ENCODE measurements around the gene LDLRAD4.

Gene LDLRAD4

DNA sequence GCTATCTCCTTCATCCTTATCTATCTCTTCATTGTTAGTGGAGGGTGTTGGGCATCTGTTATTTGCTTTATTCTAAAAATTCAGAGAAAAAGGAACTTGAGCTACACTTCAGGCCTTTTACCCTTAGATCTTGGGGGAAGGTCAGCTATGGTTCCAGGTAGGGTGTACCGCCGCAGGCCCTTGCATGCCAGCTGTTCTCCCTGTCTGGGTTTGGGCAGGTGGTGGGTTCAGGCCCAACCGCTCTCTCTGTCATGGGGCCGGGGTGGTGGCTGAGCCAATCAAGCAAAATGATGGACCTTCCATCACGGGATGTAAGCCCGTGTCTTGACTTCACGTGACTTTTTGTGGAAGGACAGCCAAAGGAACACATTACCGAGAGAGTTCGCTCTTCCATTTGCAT is 231.1 kb downstream of the LDLRAD4 start:
- DNase-seq (ENCODE audit: low spot score): no peak

DNA sequence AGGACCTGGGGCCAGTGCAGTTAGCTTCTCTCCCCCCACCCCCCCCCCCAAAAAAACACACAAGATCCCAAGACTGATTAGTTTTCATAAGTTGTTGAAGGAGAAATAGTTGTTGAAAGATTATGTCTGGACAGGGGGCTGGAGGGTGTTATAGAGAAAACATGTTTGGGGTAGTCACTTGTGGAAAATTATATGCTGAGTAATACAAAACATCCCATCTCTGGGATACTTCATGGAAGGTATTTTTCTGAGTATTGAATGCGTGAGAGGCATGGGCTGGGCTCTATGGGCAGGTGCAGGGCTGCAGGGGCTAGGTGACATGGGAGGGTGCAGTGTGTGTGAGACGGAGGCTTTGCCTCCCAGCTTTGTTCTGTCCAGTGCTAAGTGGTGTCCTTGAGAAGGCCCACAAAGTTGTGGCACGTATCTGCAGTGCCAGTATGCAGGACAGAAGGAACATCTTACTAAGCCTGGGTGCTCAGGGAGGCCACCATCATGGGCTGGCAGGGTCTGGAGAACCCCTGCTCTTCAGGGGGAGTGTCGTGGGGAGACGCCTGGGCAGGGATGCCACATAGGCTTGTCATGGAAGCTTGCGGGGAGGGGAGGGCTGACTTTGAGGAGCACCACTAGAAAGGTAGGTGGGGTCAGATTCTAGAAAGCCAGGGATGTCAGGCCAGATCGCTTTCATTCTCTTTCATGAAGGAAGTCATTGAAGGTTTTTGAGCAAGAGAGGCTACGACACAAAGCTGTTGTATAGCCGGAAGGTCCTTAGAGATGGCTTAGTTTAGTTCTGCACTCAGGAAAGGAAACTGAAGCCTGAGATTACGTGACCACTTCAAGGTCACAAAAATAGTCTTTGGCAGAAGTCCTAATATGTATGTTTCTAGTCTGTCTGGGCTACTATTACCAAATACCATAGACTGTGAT is 232.0 kb downstream of the LDLRAD4 start:
- DNase-seq (ENCODE audit: low spot score): no peak

DNA sequence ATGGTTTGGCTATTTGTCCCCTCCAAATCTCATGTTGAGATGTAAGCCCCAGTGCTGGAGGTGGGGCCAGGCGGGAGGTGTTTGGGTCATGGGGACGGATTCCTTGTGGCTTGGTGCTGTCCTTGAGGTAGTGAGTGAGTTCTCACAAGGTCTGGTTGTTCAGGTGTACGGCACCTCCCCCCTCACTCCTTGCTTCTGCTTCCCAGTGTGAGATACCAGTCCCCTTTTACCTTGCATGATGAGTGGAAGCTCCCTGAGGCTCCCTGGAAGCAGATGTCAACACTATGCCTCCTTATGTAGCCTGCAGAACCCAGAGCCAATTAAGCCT is 232.6 kb downstream of the LDLRAD4 start:
- no peak for DNase-seq (ENCODE audit: low spot score)

DNA sequence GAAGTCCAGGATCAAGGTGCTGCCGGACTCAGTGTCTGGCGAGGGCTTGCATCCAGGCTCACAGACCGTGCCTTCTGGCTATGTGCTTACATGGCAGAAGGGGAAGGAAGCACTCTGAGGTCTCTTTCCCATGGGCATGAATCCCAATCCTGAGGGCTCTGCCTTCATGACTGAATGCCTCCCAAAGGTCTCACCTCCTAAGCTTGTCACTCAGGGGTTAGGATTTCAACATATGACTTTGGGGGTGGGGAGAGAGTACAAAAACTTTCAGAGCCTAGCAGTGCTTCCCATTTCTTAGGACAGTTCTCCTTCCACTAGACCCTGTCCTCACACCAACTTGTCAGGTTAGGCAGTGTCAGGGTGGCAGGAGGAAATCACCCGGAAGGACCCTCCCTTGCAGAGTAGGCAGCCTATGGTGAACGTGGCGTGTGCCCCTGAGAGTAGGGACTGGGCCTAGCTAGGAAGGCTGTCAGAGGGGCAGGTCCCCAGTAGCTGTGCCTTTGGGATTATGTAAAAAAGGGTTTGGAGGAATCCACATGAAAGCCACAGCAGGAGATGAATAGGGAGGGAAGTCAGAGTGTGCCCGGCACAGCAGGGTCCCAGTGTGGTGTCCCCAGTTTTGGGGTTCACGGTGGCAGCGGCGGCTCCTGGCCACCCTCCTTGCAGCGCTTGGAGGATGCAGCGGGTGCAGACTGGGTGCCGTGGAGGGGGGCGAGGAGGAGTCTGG is 233.3 kb downstream of the LDLRAD4 start:
- no peak for DNase-seq (ENCODE audit: low spot score)

DNA sequence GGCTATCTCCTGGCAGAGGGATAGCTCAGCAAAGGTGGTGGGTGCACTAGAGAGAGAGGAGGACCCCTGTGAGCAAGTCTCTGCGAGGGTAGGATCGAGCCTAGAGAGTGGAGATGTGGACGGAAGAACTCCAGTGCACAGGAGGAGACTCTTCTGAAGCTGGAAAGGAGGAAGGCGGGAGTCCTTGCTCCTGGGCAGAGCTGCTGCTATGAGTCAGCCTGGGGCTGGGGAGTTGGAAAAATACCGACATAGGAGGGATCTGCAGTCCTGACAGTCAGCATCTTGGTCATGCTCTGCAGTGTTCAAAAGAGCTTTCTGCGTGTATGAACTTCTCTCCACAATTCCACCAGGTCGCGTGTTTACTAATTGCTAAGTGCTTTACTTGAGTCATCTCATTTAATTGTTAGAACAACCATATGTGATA is 233.8 kb downstream of the LDLRAD4 start:
- DNase-seq (ENCODE audit: low spot score): no peak

DNA sequence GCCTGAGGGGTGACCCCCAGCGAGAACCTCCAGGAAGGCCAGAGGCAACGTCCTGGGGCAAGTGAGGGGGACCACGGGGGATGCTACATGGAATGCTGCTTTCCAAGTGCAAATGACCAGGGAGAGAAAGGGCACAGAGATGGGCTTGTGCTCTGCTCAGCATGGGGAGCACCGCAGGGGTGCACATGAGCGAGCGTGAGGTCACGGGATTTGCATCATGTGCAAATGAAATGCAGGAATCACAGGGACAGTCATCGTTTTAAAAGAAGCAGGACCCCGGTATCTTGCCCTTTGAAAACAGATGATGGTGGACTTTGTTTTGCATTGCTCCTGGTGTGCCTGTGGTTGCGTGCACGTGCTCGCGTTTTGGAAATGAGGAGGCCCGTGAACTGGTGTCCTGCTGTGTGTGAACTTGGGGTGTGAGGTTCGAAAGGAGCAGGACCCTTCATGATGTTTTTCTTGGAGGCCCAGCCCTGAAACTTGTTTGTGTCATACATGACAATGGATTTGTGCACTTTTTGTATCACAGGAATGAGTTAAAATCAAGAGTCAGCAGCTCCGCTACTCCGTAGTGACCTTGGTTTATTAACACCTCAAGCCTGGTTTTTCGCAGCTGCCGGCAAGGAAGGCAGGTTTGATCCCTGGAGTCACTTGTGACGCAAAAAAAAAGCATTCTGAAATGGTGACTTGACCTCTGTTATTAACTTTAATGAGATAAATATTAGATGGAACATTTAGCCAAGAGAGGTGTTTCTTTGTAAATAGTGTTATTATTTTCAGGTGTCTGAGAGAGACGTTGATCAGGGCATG is 234.5 kb downstream of the LDLRAD4 start:
- no peak for DNase-seq (ENCODE audit: low spot score)

DNA sequence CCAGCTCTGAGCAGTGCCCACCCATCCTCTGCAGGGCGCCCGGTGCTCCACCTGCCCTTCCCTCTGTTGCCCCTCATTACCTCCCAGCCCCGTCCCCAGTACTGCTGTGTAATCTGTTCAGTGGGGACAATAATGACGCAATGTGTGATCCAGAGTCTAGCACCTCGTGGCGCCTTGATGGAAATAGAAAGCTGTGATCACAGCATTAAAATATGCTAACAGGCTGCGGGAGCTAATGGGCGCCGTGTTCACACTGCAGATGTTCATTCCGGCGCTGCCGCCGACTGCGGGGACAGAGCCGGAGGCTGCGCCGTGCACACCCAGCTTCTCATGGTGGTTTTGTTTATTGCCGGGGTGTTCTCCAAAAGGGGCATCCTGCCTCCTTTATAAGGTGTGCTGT is 235.2 kb downstream of the LDLRAD4 start:
- no peak for DNase-seq (ENCODE audit: low spot score)

DNA sequence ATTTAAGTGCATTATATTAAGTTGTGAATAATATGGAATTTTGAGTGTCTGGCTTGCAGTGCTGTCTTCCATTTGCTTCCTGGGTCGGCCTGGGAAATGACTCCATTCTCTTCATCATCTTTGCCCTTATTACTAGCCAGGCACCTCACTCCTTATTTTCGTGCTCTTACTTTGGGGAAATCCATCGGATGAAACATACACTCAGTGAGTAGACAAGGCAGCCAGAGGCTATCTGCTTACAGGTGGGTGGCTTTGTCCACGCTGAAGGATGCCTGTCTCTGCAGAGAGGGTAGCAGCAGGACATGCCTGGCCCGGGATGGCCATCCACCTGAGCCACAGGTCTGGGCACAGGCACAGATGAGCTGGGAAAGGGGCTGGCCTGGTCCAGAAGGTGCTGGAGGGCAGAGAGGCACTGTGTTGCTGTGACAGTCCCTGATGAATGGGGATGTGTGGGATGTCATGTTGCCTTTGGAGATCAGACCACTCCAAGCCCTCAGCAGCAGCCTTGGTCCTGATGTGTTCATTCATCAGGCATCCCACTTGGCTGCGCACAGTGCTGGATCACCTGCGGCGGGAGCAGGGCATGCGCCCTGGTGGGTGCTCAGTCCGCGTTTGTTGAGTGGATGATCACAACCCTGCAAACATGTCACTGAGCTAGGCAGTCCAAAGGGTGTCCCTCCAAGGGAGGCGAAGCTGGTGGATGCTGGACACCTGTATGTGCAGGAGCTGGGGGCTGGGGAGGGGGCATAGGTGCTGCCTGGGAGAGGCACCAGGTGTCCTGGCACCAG is 236.0 kb downstream of the LDLRAD4 start:
- no peak for DNase-seq (ENCODE audit: low spot score)

DNA sequence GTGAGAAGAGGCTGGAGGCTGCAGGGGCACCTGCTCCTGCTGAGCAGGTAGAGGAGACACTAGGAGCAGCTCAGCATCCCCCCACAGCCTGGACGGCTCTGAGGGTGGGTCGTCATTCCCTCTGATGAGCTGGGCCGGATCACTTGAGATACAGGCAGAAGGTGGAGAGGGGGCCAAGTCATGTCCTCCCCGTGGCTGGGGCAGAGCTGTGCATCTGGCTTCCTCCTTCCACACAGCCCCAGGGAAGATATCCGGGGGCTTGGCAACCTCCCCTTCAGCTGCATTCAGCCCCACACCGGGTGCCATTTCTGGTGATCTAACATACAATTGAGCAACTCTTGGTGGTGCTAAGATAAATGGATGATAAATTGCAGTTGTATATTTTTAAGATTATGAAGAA is 236.9 kb downstream of the LDLRAD4 start:
- DNase-seq (ENCODE audit: low spot score): no peak

DNA sequence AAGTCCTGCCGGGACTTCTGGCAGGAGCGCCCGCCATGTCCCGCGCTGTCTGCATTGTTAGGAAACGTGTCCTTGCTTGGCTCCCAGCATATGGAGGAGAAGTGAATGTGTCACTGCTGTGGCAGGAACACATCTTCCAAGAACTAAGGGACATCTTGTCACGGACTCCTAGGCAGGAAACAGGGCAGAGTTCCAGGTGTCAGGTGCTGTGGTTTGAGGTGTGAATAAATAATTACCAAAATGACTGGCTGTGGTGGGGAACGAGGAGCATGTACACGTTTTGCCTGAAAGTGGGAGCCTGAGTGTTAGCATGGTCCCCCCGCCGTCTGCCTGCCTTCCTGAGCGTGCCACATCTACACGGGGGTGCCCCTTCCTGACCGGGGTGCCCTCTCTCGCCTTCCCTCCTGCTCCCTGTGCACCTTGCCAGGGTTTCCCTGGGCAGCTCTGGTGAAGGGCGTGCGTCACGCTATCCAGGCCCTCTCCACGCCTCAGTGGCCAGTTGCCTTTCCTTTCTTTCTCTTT is 237.5 kb downstream of the LDLRAD4 start:
- DNase-seq (ENCODE audit: low spot score): no peak

DNA sequence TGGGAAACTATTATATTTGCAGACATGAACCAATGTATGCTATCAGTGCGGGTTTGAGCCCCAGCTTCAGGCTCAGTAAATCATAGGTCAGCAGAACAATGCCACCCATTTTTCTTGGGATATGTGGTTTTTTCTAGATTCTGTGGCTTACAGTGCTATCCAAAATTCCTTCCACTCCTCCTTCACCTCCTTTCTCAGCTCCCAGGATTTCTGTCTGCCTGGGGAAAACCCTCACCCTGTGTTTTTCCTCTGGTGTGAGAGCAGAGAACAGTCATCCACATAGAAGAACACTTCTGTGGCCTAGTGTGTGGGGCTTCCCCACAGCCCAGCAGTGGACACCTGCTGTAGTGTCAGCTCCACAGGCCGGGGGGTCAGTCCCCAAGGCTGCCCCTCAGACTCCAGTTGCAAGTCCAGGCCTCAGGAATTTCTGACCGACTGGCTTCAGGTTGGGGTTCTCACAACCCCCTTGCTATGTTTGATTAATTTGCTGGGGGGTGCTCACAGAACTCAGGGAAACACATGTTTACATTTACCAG is 238.2 kb downstream of the LDLRAD4 start:
- DNase-seq (ENCODE audit: low spot score): no peak

DNA sequence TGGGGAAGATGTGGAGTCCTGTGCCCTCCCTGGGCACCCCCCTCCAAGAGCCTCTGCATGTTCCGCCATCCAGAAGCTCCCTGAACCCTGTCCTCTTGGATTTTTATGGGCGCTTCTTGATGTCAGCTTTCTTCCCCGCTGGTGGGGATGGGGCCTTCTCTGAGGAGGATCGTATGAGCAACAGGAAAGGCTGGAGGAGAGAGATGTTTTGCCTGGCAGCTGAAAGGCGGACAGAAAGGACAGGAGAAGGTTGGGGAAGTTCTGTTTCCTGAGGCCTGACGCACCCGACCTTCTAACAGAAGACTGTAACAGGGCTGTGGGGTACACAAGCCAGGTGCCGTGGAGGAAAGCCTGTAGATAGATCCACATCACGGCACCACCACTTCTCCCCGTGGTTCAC is 238.8 kb downstream of the LDLRAD4 start:
- no peak for DNase-seq (ENCODE audit: low spot score)

DNA sequence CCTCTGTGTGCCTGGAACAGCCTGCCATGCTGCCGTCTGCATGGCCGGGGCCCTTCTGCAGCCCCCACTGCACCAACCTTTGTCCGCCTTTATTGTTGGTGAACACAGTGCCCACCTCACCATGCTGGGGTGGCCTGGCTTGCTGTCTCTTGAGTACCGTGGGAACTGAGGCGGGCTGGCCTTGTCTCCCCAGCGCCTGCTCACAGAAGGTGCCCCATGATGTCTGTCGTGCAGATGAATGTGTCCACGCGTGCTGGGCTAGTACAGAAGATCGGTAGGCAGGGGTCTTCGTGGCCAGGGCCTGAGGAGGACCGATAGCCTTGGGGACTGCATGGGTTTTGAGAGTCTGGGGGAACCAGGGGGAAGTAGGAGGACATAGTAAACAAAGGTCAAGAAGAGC is 242.4 kb downstream of the LDLRAD4 start:
- DNase-seq (ENCODE audit: low spot score): no peak

DNA sequence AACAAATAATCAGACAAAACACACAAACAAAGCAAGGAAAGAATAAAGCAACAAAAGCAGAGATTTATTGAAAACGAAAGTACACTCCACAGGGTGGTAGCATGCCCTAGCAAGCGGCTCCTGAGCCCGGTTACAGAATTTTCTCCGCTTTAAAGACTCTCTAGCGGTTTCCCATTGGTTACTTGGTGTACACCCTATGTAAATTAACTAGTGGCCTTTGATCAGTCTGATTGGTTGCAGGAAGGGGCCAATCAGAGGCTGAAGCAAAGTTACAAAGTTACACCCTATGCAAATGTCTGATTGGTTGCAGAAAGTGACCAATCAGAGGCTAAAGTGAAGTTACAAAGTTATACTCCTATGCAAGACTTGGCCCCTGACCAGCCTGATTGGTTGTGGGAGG is 242.9 kb downstream of the LDLRAD4 start:
- DNase-seq (ENCODE audit: low spot score): peak; percentile 14

DNA sequence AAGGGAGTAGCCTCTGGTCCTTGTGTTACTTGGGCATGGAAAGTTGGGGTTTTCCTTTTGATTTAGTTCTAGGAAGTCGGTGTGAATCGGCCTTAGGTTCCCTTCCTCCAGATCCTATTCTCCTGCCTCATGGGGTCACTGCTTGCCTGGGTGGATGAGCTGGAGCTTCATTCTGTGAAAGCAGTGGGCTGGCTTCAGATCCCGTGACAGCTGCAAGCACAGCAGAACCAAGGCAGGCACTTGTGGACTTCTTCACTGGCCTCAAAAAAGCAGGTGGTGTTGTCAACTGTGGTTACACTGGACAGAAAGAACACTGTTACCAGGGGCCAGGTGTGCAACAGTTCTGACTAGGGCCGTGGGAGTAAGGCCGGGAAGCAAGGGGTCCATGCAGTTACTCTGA is 243.4 kb downstream of the LDLRAD4 start:
- DNase-seq (ENCODE audit: low spot score): no peak

DNA sequence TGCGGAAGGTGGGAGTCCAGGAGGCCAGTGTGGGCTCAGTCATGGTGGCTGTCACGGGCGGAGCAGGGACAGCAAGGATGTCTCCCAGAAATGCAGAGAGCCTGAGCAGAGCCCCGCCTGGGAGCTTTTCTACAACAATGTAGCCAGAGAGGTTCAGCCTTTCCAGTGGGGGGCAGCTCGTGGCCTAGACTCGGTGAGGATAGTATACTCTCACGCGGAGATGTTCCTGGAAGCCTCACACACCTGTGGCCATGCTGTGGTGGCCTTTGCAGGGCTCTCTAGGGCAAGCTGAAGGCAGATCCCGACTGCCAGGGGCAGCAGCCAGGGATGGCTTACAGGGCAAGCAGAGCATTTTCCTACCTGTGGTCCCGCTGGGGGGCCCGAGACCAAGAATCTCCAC is 244.1 kb downstream of the LDLRAD4 start:
- no peak for DNase-seq (ENCODE audit: low spot score)

DNA sequence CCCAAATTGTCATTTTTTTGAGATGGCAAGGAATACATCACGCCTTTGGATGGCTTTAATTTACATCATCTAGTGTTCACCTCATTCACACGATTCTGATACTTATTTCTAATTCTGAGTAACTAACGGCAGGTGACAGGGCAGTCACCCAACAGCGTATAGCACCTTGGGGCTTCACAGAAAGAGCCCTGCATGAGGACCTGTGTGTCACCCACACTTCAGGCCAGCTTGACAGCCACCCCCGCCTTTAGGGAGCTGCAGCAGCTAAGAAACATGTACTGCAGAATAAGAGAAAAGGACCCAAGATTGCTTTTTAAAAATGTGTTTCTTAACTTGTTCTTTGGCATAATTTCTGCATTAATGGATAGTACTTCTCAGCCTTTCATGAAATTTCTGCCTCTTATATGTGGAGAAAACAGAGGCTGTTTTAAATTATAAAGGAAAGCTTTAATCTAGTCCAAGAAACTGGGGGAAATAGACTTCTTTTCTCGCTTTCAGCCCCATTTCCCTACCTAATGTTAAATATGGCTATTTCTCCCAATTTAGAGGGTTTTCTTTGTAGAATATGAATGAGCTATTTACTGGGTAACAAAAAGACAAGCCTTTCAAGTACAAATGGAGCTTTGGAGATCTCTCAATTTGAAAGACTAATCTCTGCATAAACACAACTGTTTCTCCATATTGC is 245.1 kb downstream of the LDLRAD4 start:
- DNase-seq (ENCODE audit: low spot score): no peak

DNA sequence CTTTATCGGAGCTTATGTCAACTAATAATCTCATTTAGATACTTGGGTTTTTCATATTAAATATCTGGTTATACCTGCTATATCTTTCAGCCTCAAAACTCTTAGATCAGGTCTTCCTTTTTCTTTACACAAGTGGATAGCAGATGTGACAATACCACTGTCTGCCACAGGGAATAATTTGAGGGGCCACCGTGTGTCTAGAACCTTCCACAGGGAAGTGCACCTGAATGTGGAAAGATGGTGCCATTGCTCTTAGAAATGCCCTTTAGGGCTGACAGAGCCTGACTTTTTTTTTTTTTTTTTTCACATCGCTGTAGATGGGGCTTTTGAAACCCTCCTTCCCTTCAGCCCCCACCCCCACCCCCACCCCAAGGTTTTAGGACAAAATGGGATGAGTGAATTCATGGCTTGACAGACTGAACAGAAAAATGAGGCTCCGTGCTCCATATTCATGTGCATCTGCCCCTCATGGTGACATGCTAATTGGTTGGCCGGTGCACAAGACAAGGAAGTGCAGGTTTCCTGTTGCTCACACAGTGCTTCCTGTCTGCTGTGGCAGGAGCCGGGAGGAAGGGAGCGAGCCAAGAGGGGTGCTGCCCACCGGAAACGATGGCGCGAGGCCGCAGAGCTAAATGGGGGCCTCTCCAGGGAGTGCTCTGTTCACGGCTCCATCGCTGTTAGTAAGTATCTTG is 246.0 kb downstream of the LDLRAD4 start:
- no peak for DNase-seq (ENCODE audit: low spot score)

DNA sequence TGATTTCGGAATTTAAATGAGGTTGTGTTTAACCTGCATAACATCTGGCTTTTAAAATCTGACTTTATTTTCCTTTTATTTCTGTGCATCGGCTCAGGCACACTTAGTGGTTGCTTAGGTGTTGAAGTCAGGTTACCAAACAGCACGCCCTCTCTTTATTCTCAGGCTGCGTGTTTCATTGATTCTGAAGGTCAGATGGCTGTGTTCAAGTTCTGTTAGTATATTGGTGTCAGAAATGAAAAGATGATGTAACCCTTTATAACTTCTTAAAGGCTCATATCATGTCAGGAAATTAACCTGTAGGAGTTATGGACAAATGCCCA is 246.5 kb downstream of the LDLRAD4 start:
- no peak for DNase-seq (ENCODE audit: low spot score)

DNA sequence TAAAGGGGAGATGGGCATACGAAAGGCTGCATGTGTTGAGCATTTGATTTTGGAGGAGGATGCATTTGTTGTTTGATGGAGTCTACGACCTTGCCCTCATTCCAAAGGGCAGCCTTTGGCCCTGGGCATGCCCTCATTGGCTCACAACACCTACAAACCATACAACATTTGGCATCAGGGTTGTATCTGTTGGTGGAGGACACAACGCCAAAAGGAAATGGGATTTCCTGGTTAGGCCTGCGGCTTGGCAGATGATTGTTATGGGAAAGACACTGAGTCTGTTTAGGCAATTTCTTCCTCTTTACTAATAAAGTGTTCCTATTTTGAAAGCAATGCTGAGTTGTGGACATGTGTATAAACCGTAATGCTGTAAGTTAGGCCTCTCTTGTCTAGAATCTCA is 246.9 kb downstream of the LDLRAD4 start:
- no peak for DNase-seq (ENCODE audit: low spot score)

All from RKO (cell line).